ENCODE results near the gene MYO15B.

The MYO15B gene

DNA sequence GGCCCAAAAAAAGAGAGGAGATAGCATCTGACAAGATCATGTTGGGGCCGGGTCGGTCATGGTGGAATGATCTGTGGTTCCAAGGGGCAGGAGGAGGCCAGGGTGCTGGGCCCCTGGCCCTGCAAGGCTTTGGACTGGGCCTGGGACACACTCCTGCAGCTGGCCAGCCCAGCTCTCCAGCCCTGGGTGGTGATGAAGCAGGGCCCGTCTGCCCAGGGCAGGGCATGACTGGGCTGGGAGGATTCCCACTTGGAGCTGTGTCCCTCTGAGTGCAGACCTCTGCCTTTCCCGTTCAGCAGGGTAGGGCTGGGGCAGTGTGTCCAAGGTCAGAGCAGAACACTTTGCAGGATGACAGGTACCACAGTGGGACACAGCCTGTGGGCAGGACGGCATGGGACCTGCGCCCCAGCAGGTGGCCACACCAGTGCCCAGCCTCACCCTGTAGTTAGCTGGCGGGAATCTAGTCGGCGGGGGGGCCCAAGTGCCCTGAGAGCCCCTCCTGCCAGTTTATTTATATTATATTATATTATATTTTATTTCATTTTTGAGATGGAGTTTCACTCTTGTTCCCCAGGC is 27.6 kb upstream of the MYO15B start:
- no peaks in the 10 kb centered on the region for H3F3A ChIP-seq (ENCODE audit: control insufficient read depth, insufficient read depth)
- no peaks in the 10 kb centered on the region for H3K4me1 ChIP-seq (ENCODE audit: control insufficient read depth, low read length)
- H3K27me3 ChIP-seq (ENCODE audit: control insufficient read depth, low read length), result no peaks in the 10 kb centered on the region
- no peak overlapping the region for H3K27ac ChIP-seq (ENCODE audit: low read depth, low read length)
- no peak overlapping the region for H3K4me2 ChIP-seq (ENCODE audit: low read length)
- H3K36me3 ChIP-seq (ENCODE audit: control insufficient read depth, low read length), result no peaks in the 10 kb centered on the region
- no peaks in the 10 kb centered on the region for H3K9me2 ChIP-seq (replicated peaks; ENCODE audit: control insufficient read depth, low read length)
- no peak overlapping the region for H3K4me3 ChIP-seq (ENCODE audit: low read length)
- no peaks in the 10 kb centered on the region for H3K79me2 ChIP-seq (ENCODE audit: control insufficient read depth, low read length)
- no peaks in the 10 kb centered on the region for H3K9me3 ChIP-seq (ENCODE audit: control insufficient read depth, insufficient read depth, low read length)
- no peaks in the 10 kb centered on the region for H4K20me1 ChIP-seq (ENCODE audit: control insufficient read depth, insufficient read depth, low read depth, low read length)
- TF ChIP-seq, protein P1, sequence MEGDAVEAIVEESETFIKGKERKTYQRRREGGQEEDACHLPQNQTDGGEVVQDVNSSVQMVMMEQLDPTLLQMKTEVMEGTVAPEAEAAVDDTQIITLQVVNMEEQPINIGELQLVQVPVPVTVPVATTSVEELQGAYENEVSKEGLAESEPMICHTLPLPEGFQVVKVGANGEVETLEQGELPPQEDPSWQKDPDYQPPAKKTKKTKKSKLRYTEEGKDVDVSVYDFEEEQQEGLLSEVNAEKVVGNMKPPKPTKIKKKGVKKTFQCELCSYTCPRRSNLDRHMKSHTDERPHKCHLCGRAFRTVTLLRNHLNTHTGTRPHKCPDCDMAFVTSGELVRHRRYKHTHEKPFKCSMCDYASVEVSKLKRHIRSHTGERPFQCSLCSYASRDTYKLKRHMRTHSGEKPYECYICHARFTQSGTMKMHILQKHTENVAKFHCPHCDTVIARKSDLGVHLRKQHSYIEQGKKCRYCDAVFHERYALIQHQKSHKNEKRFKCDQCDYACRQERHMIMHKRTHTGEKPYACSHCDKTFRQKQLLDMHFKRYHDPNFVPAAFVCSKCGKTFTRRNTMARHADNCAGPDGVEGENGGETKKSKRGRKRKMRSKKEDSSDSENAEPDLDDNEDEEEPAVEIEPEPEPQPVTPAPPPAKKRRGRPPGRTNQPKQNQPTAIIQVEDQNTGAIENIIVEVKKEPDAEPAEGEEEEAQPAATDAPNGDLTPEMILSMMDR (IDR thresholded peaks at IDR 0.05; ENCODE audit: low read depth, low read length, poor library complexity, severe bottlenecking), result no peak
- TF ChIP-seq EZH2phosphoT487 (IDR thresholded peaks at IDR 0.05; ENCODE audit: borderline replicate concordance, low read length), result no peak

GRCh38 chr17:75561927-75562603 is 25.5 kb upstream of the MYO15B start:
- H3K4me2 ChIP-seq (ENCODE audit: low read length), result no peak overlapping the region
- H3K27me3 ChIP-seq (ENCODE audit: control insufficient read depth, low read length), result no peaks in the 10 kb centered on the region
- no peaks in the 10 kb centered on the region for H3K9me2 ChIP-seq (replicated peaks; ENCODE audit: control insufficient read depth, low read length)
- H3K4me1 ChIP-seq (ENCODE audit: control insufficient read depth, low read length), result peaks cover 9% of the 10 kb centered on the region
- H4K20me1 ChIP-seq (ENCODE audit: control insufficient read depth, insufficient read depth, low read depth, low read length), result no peaks in the 10 kb centered on the region
- H3K36me3 ChIP-seq (ENCODE audit: control insufficient read depth, low read length), result no peaks in the 10 kb centered on the region
- no peaks in the 10 kb centered on the region for H3K9me3 ChIP-seq (ENCODE audit: control insufficient read depth, insufficient read depth, low read length)
- no peak overlapping the region for H3K4me3 ChIP-seq (ENCODE audit: low read length)
- H3K27ac ChIP-seq (ENCODE audit: low read depth, low read length), result no peak overlapping the region
- TF ChIP-seq, protein P1 (IDR thresholded peaks at IDR 0.05; ENCODE audit: low read depth, low read length, poor library complexity, severe bottlenecking), result no peak
- TF ChIP-seq EZH2phosphoT487 (IDR thresholded peaks at IDR 0.05; ENCODE audit: borderline replicate concordance, low read length), result no peak
- no peaks in the 10 kb centered on the region for H3F3A ChIP-seq (ENCODE audit: control insufficient read depth, insufficient read depth)
- H3K79me2 ChIP-seq (ENCODE audit: control insufficient read depth, low read length), result no peaks in the 10 kb centered on the region

DNA sequence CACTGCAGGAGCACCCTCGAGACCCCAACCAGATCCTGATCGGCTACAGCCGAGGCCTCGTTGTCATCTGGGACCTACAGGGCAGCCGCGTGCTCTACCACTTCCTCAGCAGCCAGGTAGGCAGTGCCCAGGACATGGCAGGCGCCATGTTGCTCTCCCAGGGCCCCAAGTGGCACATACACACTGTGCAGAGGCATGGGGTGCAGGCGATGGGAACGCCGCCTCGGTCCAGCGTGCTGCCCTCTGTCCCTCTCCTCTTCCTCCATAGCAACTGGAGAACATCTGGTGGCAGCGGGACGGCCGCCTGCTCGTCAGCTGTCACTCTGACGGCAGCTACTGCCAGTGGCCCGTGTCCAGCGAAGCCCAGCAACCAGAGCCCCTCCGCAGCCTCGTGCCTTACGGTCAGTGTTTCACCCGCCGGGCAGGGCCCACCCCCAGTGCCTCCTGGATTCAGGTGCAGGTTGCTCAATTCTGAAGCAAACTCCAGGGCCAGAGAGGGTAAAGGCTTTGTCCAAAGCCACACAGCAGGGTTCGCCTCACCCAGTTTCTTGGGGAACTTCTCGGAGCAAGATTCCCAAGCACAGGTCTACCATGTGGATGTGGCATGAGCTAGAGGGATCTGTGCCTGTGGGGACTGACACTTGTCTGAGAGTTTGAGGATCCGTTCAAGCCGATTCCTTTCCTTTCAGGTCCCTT is 24.4 kb upstream of the MYO15B start:
- Histone ChIP-seq H3K9me2 (replicated peaks; ENCODE audit: control insufficient read depth, low read length) (no peaks in the 10 kb centered on the region), H3K4me1 (ENCODE audit: control insufficient read depth, low read length) (peaks cover 10% of the 10 kb centered on the region), H3K4me3 (ENCODE audit: low read length) (no peak overlapping the region), H3F3A (ENCODE audit: control insufficient read depth, insufficient read depth) (no peaks in the 10 kb centered on the region), H3K27me3 (ENCODE audit: control insufficient read depth, low read length) (no peaks in the 10 kb centered on the region), H3K9me3 (ENCODE audit: control insufficient read depth, insufficient read depth, low read length) (no peaks in the 10 kb centered on the region), H4K20me1 (ENCODE audit: control insufficient read depth, insufficient read depth, low read depth, low read length) (no peaks in the 10 kb centered on the region), H3K79me2 (ENCODE audit: control insufficient read depth, low read length) (no peaks in the 10 kb centered on the region), H3K27ac (ENCODE audit: low read depth, low read length) (no peak overlapping the region), H3K4me2 (ENCODE audit: low read length) (no peak overlapping the region), H3K36me3 (ENCODE audit: control insufficient read depth, low read length) (no peaks in the 10 kb centered on the region)
- TF ChIP-seq, protein P1 (IDR thresholded peaks at IDR 0.05; ENCODE audit: low read depth, low read length, poor library complexity, severe bottlenecking), result no peak
- no peak for TF ChIP-seq EZH2phosphoT487 (IDR thresholded peaks at IDR 0.05; ENCODE audit: borderline replicate concordance, low read length)

Measured in DOHH2 (cell line).